Measurements from ENCODE around the gene GRIA3.
A peak's percentile ranks its signal among the peaks of the same experiment; 100 is the strongest.

Gene GRIA3

DNA sequence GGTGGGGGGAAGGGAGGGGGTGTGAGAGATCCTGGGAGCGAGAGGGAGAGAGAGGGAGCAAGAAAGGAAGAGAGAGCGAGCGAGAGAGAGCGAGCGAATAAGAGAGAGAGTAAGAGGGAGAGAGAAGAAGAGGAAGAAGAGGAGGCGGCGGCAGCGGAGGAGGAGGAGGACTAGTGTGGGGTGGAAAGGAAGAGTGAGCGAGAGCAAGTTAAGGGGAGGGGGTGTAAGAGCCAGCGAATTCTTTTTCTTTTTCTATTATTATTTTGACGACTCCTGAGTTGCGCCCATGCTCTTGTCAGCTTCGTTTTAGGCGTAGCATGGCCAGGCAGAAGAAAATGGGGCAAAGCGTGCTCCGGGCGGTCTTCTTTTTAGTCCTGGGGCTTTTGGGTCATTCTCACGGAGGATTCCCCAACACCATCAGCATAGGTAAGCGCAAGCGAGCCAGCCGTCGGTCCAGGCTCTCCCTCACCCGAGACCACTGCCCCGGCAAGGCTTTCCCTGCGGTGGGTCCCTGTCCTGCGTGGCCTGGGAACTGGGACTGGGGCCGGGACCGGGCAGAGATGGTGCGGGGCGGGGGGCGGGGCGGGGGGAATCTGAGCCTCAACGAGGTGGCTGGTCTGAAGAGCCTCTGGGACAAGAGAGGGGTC is at the start of gene GRIA3:
Gene GRIA3 (plus strand): TSS at position 60 of the 647 bp plus-strand sequence. CDS start 258 bp downstream, at position 318.
- DNase-seq (ENCODE audit: low spot score) = peak; percentile 50

DNA sequence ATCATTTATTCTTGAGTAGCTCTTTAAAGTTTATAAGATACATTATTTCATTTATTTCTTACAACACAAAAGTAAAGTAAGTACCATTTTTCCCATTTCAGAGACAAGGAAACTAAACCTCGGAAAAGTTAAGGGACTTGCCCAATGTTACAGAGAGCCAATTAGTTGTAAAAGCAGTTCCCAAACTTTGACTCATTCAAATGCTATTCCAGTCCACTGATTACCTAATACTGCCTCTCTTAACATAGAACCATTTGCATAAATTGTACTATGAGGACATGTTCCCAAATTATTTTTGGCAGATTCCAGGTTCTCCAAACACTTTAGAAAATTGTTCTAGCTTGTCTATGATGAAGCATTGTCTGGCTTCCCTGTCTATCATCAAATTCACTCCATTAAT is 45.6 kb upstream of the GRIA3 start:
- DNase-seq (ENCODE audit: low spot score) = no peak

DNA sequence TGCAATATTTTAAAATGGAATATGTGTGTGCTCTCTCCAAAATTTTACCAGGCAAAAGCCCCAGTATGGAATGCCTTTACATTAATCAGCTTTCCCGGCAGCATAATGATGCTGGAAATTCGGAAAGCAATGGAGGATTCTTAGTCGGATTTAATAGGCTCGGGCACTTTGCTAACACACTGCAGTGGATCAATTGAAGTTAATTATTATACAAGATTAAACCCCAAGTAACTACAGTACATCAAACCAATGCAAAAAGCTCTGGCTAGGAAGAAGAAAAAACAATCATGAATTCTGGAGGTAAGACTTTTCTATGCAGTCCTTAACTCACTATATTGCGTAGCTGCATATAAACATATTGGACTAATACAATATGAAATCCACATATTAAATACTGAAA is 43.6 kb upstream of the GRIA3 start:
- DNase-seq (ENCODE audit: low spot score) = no peak

DNA sequence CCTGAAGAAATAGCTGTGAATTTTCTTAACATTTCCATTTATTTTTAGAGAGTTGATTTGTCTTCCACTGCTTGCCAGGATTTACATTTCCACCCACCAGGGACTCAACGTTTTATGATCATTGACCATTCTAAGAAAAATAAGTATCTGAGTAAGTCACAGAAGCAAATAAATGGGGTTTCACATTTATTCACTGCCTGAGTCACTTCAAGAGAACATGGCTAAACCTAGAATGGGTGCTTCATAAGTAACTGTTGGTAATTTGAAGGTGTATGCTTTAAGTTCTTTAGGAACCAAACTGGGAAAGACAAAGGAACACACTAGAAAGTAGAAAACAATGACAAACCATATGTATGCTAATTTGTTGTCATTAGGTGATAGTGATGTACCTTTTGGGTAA is 43.2 kb upstream of the GRIA3 start:
- no peak for DNase-seq (ENCODE audit: low spot score)

DNA sequence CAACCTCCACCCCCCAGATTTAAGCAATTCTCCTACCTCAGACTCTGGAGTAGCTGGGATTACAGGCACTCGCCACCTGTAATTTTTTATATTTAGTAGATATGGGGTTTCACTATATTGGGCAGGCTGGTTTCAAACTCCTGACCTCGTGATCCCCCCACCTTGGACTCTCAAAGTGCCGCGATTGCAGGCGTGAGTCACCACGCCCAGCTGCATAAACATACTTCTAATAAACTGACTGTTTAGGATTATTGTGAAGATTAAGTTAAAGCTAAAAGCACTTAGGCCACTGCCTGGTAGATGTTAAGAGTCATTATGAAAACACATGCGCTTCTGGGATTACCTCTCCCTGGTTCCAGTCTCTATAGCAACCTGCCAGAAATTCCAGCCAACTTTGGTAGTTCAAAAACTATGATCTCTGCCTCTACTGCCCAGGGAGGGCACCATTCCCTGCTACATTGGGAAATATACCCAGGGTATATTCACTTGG is 30.2 kb upstream of the GRIA3 start:
- no peak for DNase-seq (ENCODE audit: low spot score)

DNA sequence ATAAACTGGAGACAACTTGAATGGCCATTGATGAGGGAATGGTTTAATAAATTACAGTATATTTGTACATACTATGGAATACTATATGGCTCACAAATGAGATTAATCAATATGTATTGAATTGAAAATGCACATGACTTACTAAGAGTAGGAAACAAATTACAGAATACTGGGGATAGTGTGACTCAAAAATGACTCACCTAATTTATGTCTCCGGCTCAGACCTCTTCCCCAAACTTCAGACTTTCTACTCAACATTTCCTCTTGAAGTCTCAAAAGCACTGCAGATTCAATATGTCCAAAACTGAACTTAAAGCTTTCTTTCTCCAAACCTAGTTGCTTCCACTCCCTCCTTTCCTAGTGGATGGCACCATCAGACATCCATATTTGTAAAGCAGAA is 28.8 kb upstream of the GRIA3 start:
- no peak for DNase-seq (ENCODE audit: low spot score)

DNA sequence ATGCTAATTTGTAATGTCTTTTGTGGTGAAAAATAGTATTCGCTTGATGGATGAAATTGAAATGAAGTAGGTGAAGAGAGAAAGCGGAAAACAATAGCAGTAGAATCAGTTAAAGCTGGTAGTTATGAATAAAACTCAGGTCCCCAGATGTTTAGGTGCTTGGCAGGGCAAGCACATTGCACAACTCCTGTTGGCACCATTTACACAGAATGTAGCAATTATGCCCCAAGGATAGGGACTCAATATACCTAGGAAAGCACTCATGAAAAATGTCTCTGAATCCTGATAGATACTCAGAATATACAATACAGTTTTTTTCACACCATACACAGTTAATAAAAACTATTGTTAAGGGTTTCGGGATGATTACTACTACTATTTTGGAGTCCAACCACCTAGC is 26.5 kb upstream of the GRIA3 start:
- no peak for DNase-seq (ENCODE audit: low spot score)

DNA sequence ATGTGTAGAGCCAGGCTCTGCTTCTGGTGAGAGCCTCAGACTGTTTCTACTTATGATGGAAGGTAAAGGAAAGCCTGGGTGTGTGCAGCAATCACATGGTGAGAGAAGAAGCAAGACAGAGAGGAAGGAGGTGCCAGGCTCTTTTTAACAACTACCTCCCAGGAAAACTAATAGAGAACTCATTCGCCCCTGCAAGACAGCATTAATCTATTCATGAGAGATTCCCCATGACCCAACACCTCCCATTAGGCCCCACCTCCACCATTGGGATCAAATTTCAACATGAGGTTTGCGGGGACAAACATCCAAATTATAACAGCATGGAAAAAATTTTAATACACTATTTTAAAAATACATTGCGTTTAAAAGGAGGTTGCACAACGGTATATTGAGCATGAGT is 24.7 kb upstream of the GRIA3 start:
- no peak for DNase-seq (ENCODE audit: low spot score)

DNA sequence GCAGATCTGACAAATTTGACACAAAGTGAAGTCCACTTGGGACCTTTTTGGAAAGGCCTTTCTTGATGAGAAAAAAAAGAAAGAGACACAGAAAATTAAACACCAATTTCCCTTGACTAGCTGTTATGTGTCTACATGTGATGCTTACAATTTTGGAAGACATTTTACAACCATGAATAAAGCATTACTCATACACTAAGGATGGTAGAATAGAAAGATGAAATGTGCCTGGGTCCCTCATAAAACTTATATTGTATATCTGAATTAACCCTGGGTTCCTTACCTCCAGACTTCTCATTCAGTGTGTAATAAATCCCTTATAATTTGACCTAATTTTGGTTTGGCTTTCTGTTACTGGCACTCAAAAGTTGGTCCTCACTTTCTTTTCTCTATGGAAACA is 16.5 kb upstream of the GRIA3 start:
- no peak for DNase-seq (ENCODE audit: low spot score)

DNA sequence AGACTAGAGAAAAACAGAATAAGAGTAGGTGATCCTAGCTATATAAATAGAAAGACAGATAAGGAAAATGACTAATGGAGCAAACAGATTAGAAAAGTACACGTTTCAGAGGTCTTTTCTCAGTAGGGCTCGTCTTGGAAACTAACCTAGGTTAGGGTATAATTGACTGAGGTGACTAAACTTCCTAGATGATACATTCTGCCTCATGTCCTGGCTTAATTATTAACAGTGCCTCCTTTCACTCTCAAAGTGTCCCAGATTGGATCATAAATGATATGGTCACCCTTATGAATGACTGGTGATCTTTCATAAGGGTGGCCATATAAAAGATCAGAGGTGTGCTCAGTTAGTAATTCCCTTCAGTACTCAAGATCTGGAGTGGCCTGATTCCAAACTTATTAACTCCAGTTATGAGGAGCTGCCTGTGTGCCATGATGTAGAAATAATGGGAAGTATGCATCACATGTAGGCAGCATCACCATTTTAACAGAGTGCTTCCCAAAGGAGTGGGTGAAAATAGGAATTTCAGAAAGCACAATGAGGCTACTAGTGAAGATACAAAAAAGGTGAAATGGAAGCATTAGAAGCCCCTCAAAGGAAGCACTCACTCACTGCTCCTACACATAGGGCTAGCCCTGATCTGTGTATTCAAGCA is 14.7 kb upstream of the GRIA3 start:
- DNase-seq (ENCODE audit: low spot score) = no peak

DNA sequence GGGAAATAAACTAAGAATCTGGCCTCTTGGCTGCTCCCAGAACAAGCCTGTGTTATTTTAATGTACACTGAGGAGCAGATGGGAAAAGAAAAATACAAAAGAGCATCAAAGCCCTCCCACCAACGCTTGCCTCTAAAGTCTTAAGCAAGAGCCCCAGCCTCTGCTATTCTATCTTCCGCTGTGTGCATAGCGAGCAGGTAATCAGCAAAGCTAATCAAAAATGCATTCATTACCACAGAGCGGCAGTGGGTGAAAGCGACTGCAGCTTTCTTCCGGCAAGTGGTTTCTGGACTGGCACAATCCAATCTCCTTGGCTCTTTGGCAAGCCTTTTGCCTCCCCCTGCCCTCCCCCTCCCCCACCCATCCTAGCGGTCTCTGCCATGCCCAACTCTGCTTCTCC is 13.5 kb upstream of the GRIA3 start:
- no peak for DNase-seq (ENCODE audit: low spot score)

DNA sequence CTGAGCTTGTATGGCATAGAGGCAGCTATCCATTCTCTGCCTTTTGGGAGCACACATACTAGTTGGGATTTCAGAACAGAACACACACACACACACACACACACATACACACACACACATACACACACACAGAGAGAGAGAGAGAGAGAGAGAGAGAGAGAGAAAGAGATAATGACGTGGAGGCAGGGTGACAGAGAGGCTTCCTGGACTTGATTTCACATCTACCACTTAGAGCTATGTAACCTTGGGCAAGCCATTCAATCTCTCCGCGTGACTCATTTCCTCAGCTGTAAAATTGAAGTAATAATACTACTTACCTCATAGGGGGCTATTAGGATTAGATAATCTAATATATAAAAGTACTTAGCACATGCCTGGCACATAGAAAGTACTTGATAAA is 12.3 kb upstream of the GRIA3 start:
- DNase-seq (ENCODE audit: low spot score) = no peak

DNA sequence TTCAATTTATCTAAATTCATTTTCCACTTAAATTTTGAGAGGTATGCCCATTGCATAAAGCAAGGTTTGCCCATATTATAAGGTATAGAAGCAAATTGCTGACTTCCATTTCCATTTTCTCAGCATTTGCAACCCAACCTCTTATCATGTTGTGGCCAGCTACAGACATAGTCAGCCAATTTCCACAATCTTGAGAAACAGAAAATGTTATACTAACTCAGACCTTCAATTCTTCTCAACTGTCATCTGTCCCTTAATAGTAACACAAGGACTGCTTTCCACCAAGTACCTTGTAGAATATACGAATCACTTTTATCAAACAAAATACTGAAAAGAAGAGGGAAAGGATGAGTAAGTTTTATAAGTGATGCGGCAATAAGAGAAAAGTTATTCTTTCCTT is 11.2 kb upstream of the GRIA3 start:
- DNase-seq (ENCODE audit: low spot score) = no peak

DNA sequence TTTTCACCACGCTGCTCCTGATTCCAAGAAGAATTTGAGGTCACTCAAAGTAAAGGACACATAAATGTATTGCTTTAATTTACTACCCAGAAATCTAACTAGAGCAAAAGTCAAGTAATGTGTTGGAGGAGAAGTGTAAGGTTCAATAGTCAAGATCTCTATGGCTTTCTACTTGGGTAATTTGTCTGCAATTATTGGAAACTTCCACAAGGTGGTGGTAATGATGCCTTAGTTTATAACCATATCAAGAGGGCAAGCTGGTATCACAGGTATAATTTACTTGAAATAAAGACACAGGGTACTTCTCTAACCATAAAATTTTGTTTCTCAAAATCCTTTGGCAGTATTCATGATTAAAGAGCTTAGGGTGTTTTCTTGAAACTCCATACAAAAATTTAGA is 10.2 kb upstream of the GRIA3 start:
- no peak for DNase-seq (ENCODE audit: low spot score)

DNA sequence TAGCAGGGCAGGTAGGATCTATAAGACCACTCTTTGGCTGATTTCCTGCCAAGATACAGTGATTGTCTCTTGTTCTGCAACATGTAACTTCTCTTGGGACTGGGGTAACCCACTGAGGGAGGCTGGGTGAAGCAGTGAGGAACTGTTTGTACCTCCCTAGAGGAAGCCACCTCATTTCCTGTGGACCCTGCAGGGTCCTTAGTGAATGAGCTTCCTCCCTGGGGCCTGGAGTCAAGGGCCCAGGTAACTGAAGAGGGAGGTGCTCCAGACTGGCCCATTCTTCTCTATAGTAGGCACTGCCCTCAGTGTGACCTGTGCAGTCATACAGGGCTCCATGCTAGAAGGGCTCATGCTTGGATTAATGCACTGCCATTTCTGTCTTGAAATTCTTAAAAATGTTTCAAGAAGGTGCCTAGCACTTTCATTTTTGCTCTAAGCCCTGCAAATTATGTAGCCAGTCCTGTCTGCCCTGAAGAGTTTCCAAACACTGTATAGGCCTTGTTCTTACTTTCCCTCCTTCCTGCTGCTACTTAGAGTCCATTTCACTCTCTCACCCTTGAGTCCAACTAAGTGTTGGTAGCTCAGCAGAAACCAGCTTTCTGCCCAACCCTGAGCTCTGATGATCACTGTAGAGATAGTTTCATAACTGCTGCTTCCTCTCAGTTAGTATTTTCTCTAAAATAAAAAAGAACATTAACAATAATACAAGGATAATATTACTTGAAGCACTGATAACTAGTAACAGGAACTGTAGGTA is 8.5 kb upstream of the GRIA3 start:
- DNase-seq (ENCODE audit: low spot score) = no peak

DNA sequence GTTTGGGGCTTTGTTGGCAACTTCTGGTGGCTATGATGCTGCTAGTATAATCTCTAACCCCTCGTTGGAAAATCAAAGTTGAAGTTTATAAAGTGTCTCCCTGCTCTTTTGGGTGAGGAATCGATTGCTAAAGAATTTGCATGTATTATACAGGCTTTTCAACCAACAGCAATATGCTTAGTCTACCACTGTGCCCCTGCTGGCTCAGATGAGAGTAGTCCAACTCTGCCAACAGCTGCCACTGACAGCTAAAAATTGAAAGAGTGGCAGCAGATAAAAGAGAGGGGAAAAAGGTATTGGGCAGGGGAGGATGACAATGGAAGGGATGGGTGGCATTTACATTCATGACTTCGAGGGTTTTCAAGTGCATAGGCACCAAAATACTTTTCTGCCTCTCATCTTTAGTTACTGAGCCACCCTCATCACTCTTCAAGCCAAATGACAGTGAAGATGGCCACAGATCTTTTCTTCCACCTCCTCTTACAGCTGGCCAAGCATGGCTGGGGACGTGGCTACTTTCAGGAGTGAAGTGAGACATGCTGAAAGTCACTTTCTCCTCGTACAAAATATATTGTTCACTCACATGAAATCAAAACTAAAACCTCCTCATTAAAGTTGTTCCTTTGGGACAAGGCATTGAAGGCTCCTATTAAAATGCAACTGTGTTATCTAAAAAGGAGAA is 2.7 kb upstream of the GRIA3 start:
- no peak for DNase-seq (ENCODE audit: low spot score)

DNA sequence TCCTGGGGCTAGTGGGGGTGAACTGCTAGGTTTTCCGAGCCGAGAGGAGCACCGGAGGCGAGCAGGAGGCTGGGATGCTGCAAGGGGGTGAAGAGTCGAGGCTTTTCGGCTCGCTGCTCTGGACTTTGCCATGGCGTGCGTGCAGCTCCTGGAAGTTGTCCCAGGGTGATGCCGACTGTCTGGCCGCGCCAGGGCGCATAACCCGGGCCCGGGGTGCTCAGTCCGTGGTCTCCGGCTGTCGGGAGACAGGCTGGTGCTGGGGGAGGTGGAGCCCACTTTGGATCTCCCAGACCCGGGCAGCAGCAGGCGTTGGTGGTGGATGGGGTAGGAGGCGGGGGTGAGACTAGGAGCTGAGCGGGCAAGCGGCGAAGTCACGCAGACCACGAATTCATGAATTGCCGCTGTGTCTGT is 793 bp downstream of the GRIA3 start:
- DNase-seq (ENCODE audit: low spot score) = peak; percentile 56

DNA sequence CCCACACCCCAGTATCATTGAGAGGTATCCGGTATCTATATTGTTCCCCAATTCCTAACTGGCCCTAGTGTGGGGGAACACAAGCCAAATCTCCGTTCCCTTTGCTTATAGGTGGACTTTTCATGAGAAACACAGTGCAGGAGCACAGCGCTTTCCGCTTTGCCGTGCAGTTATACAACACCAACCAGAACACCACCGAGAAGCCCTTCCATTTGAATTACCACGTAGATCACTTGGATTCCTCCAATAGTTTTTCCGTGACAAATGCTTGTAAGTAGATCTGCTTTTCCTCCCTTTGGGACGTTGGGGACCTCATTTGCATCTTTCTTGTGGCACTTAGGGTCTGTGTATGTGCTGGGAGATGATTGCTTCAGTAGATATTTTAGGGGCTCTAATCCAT is 1.6 kb downstream of the GRIA3 start:
- no peak for DNase-seq (ENCODE audit: low spot score)

DNA sequence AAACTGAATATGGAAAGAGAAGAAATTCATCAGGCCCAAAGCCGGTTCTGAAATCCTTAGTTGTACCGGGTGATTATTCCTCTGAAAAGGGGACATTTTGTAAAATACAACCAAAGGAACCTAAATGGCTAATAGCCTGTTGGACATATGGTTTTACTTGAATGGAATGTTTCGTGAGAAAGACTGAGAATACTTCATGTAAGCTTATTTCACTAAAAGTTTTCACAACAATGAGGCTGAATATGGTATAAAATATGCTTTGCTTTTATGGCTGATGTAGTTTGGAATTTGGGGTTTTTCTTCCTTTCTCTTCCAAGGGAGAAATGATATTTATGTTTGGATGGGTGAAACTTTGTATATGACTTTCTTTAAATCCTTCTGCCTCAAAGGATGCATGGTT is 2.7 kb downstream of the GRIA3 start:
- no peak for DNase-seq (ENCODE audit: low spot score)

DNA sequence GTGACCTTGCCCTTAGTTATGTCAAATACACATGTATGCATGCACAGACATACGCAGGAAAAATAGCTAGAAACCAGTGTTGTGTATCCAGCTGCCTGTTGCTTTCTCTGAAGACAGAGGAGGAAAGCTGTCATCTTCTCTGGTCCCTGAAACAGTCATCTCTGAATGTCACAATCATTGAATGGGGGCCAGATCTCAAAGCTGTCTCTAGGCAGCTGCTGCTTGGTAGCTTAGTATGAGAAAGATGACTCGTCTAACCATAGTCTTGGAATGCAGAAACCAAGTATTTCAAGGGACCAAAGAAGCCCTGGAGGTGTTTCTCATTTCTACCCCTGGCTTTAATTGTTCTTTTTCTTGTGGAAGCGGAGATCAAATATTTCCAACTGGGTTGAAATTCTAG is 4.0 kb downstream of the GRIA3 start:
- no peak for DNase-seq (ENCODE audit: low spot score)

DNA sequence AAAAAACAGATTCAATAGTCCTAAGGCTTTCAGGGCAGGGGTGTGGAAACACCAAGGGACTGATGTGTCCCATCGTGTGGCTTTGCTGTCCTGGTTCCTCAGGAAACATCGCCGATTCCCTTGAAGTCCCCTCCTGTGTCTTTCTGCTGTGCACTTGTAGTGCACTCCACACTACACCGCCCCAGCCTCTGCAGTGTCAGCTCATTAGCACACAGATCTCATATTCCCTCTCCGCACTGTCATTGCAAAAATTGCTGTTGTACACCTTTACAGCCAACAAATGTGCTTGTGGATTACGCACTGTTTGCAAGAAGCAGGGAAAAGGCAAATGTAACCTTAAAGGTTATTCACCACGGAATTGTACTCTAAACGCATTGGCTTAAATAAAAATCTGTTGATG is 5.3 kb downstream of the GRIA3 start:
- DNase-seq (ENCODE audit: low spot score) = no peak

DNA sequence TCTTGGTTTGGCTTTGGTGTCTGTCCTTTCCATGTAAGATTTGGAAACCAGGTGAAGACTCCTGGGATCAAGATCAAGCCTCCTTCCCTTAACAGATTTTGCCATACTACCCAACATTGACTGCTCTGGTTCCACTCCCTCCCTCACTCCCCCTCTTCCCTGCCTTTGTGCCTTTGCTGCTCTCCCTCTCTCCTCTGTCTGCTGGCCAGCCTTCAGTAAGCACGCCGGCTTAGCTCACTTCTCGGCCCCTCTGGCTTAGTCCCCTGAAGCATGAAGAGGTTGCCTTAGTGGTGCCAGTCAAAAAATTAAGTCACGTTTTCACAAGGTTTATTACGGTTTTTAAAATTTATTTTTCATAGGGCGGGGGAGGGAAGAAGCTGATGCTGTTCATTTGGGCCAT is 6.0 kb downstream of the GRIA3 start:
- DNase-seq (ENCODE audit: low spot score) = peak; percentile 47

DNA sequence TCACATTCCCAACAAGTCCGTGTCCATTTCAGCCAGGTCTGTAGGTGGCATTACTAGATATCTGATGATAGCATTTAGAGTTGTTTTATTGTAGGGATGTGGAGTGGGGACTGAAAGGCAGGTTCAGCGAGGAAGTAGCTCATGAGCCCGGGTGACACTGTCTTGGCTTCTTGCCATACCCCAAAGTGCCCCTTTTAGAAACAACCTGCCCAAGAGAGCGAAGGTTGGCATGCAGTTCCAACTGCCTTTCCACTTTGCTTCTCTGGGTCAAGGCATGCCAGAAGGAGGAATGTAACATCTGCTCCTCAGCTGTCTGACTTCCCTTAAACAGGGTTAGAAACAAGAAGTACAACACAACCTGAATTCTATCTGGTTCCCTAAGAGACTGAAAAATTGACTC is 9.0 kb downstream of the GRIA3 start:
- no peak for DNase-seq (ENCODE audit: low spot score)
